Measurements from ENCODE around the gene TACC3. TPM values are rescaled to one million over a fixed set of nuclear protein-coding genes. Genes with fewer than 3 reads are reported as not detected.

Gene TACC3
- total RNA-seq, 1 experiment from 2014 or later, result 207 TPM

- TF ChIP-seq E2F4 (CRISPR knock-in tag; IDR thresholded peaks at IDR 0.05; ENCODE audit: borderline replicate concordance, low read depth) (no peak), ZNF512 (CRISPR knock-in tag; IDR thresholded peaks at IDR 0.05; ENCODE audit: borderline replicate concordance) (no peak)
Observed at GRCh38 chr4:1751155-1751918, 30.0 kb downstream of the TACC3 start (continued).

GRCh38 chr4:1751919-1752283, 30.6 kb downstream of the TACC3 start:
- no peaks in the 10 kb centered on the region for H3K9me3 Mint-ChIP-seq
- H3K27ac Mint-ChIP-seq, result no peak overlapping the region
- TF ChIP-seq ERG (CRISPR knock-in tag; IDR thresholded peaks at IDR 0.05) (no peak), PRRX2 (CRISPR knock-in tag; IDR thresholded peaks at IDR 0.05) (no peak), KAT7 (CRISPR knock-in tag; IDR thresholded peaks at IDR 0.05; ENCODE audit: borderline replicate concordance) (no peak), ATF1 (CRISPR knock-in tag; IDR thresholded peaks at IDR 0.05) (no peak), ZBTB21 (CRISPR knock-in tag; IDR thresholded peaks at IDR 0.05; ENCODE audit: borderline replicate concordance) (no peak), MLX (CRISPR knock-in tag; IDR thresholded peaks at IDR 0.05) (no peak), OVOL2 (CRISPR knock-in tag; IDR thresholded peaks at IDR 0.05; ENCODE audit: borderline replicate concordance) (no peak), CBFB (CRISPR knock-in tag; IDR thresholded peaks at IDR 0.05; ENCODE audit: low read depth) (no peak), PREB (CRISPR knock-in tag; IDR thresholded peaks at IDR 0.05; ENCODE audit: borderline replicate concordance) (no peak), FOXK1 (CRISPR knock-in tag; IDR thresholded peaks at IDR 0.05) (no peak), CREM (CRISPR knock-in tag; IDR thresholded peaks at IDR 0.05) (no peak), MXD4 (CRISPR knock-in tag; IDR thresholded peaks at IDR 0.05; ENCODE audit: borderline replicate concordance) (no peak), GTF2I (CRISPR knock-in tag; conservative IDR thresholded peaks at IDR 0.05) (no peak), NFATC4 (CRISPR knock-in tag; IDR thresholded peaks at IDR 0.05) (no peak), USF1 (CRISPR knock-in tag; IDR thresholded peaks at IDR 0.05) (no peak), E2F5 (CRISPR knock-in tag; IDR thresholded peaks at IDR 0.05) (no peak)
- ChIA-PET CTCF (interaction anchor here (0.7 to 2.7 kb wide), 10 partner anchors 14 to 159 kb away, joined by 3 to 30 read pairs (median 7); partner anchors contain the start of gene FGFR3), POLR2A (interaction anchor here (0.9 to 1.3 kb wide), 3 partner anchors 10 to 42 kb away, joined by 3 to 4 read pairs (median 3); no protein-coding TSS in a partner anchor)
- ATAC-seq, result no peak
- H3K4me1 Mint-ChIP-seq, result no peaks in the 10 kb centered on the region
- no peaks in the 10 kb centered on the region for H3K36me3 Mint-ChIP-seq
- H3K27me3 Mint-ChIP-seq (ENCODE audit: low read depth), result peaks cover 2% of the 10 kb centered on the region; the same call in 1 of the 2 replicates
- H3K4me3 Mint-ChIP-seq, result no peak overlapping the region
- DNase-seq (ENCODE audit: low spot score), result no peak

All from WTC11 (cell line).